K562 treated with DMSO at 1 percent for 4 hours (cell line): ENCODE results near the gene ENDOV. TPM values are rescaled to one million over a fixed set of nuclear protein-coding genes. Genes with fewer than 3 reads are reported as not detected.

Source experiments
- total RNA-seq: library from RNA; unstranded; fragments of 300-600 nt; gene quantifications from 2 replicates; pipeline ENCODE4 v1.2.3, GENCODE V29; 2022; ENCODE audit not compliant: insufficient read depth

ENDOV gene
- total RNA-seq = 8.7 and 10.1 TPM in 2 replicates

GRCh38 chr17:80414803-80415625 is at the start of gene ENDOV:
Gene ENDOV, plus strand, starts transcription at chr17:80415167. Its CDS starts 28 bp downstream, at chr17:80415195.

GRCh38 chr17:80475910-80476876 is 61.2 kb downstream of the ENDOV start, which contains the start of gene NPTX1:
Gene NPTX1, minus strand, starts transcription at chr17:80476607. Its CDS starts 161 bp downstream, at chr17:80476446.

Other genes starting within 250 kb of the ENDOV start
- 0.18 TPM in 1 of 2 replicates, not detected in the other for gene CARD14, start 245.1 kb upstream of the ENDOV start, total RNA-seq
- gene SGSH, start 194.8 kb upstream of the ENDOV start, total RNA-seq = 13.0 and 23.7 TPM in 2 replicates
- gene SLC26A11, start 194.7 kb upstream of the ENDOV start, total RNA-seq = 9.4 and 17.1 TPM in 2 replicates
- 49.5 and 85.2 TPM in 2 replicates for gene RNF213, start 154.3 kb upstream of the ENDOV start, total RNA-seq
- not detected in 2 replicates for gene NPTX1, start 61.4 kb downstream of the ENDOV start, total RNA-seq
- gene RPTOR, start 129.7 kb downstream of the ENDOV start, total RNA-seq = 20.6 and 21.0 TPM in 2 replicates